Measurements from ENCODE around the gene MAGEA11. TPM values are rescaled to one million over a fixed set of nuclear protein-coding genes. Genes with fewer than 3 reads are reported as not detected.
"Not testable (repeated sequence)": the region's sequence is repeated elsewhere in the genome, so short reads cannot be mapped to it uniquely, and the experiment has no call there.

The MAGEA11 gene, protein sequence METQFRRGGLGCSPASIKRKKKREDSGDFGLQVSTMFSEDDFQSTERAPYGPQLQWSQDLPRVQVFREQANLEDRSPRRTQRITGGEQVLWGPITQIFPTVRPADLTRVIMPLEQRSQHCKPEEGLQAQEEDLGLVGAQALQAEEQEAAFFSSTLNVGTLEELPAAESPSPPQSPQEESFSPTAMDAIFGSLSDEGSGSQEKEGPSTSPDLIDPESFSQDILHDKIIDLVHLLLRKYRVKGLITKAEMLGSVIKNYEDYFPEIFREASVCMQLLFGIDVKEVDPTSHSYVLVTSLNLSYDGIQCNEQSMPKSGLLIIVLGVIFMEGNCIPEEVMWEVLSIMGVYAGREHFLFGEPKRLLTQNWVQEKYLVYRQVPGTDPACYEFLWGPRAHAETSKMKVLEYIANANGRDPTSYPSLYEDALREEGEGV
- total RNA-seq, result under 1 TPM in 2 of 4 donors, not detected in 2; 0.30 to 0.44 TPM

- Histone ChIP-seq H3K36me3 (no peaks in the 10 kb centered on the region), H3K9me3 (no peaks in the 10 kb centered on the region), H3K4me1 (no peaks in the 10 kb centered on the region), H3K27me3 (no peaks in the 10 kb centered on the region), H3K4me3 (no peak within 1 kb of the TSS), H3K27ac (no peak within 1 kb of the TSS)
- 75% methylated on average over 2 of the region's 29 CpGs; no CpG with 5 or more reads in 1 of the 2 donors for WGBS, 2 donors
- TF ChIP-seq, protein P1, sequence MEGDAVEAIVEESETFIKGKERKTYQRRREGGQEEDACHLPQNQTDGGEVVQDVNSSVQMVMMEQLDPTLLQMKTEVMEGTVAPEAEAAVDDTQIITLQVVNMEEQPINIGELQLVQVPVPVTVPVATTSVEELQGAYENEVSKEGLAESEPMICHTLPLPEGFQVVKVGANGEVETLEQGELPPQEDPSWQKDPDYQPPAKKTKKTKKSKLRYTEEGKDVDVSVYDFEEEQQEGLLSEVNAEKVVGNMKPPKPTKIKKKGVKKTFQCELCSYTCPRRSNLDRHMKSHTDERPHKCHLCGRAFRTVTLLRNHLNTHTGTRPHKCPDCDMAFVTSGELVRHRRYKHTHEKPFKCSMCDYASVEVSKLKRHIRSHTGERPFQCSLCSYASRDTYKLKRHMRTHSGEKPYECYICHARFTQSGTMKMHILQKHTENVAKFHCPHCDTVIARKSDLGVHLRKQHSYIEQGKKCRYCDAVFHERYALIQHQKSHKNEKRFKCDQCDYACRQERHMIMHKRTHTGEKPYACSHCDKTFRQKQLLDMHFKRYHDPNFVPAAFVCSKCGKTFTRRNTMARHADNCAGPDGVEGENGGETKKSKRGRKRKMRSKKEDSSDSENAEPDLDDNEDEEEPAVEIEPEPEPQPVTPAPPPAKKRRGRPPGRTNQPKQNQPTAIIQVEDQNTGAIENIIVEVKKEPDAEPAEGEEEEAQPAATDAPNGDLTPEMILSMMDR (IDR thresholded peaks at IDR 0.05), result no peak
- TF ChIP-seq POLR2A (IDR thresholded peaks at IDR 0.05), result no peak
- no peak for DNase-seq
- intact Hi-C loops (cut with DNase I), result no loop called here
Measured at GRCh38 chrX:149711545-149712236, at the start of gene MAGEA11. MAGEA11 (plus strand) TSS chrX:149712060; CDS start chrX:149713160, 1,100 bp downstream.

GRCh38 chrX:149675088-149675487, 36.8 kb upstream of the MAGEA11 start:
- DNase-seq; intact Hi-C loops (cut with DNase I); H3K9me3 ChIP-seq; H3K36me3 ChIP-seq; H3K4me3 ChIP-seq; H3K4me1 ChIP-seq; H3K27ac ChIP-seq; H3K27me3 ChIP-seq: not testable (repeated sequence)
- WGBS, 2 donors, result no CpG with 5 or more reads among the region's 3 CpGs

- DNase-seq; H3K36me3 ChIP-seq; intact Hi-C loops (cut with DNase I); H3K27me3 ChIP-seq; H3K4me3 ChIP-seq; H3K27ac ChIP-seq; H3K9me3 ChIP-seq; H3K4me1 ChIP-seq: not testable (repeated sequence)
- WGBS, 2 donors, result 76% methylated on average over 4 of the region's 8 CpGs; no CpG with 5 or more reads in 1 of the 2 donors
Measured at GRCh38 chrX:149675554-149675953, 36.3 kb upstream of the MAGEA11 start.

DNA sequence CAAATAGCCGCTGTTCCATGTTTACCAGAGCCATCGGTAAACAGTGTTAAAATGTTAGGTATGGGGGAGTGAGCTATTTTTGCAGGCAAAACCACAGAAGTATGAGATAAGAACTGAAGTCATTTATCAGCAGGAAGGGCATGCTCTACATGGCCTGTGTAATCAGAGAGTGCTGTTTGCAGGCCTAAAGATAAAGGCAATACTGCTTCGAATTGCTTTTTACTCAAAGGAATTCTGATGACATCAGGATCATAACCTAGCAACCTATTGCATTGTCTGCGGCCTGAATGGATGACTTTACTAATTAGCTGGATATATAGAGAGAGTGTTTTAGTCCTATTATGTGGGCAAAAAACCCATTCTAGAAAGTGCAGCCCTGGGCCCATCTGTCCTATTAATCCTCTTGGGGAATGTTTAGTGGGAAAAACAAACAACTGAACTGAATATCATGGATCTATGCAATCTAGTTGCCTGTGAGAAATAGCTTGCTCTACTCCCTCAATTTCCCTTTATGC, 32.6 kb upstream of the MAGEA11 start:
- H3K4me1 ChIP-seq; H3K9me3 ChIP-seq; H3K27me3 ChIP-seq; H3K27ac ChIP-seq; H3K36me3 ChIP-seq; DNase-seq; intact Hi-C loops (cut with DNase I); H3K4me3 ChIP-seq: not testable (repeated sequence)
- 66% methylated on average over 2 of the region's 4 CpGs; no CpG with 5 or more reads in 1 of the 2 donors for WGBS, 2 donors

- WGBS, 2 donors, result 79 to 84% methylated on average over 2 of the region's 2 CpGs
- TF ChIP-seq, protein P1 (IDR thresholded peaks at IDR 0.05), result no peak
- TF ChIP-seq POLR2A (IDR thresholded peaks at IDR 0.05), result no peak
- DNase-seq, result no peak
- no peaks in the 10 kb centered on the region for H3K36me3 ChIP-seq
- H3K27ac ChIP-seq, result no peak overlapping the region
- no peak overlapping the region for H3K4me3 ChIP-seq
- no peaks in the 10 kb centered on the region for H3K9me3 ChIP-seq
- H3K27me3 ChIP-seq, result no peaks in the 10 kb centered on the region
- no peaks in the 10 kb centered on the region for H3K4me1 ChIP-seq
- intact Hi-C loops (cut with DNase I), result no loop called here
Measured at GRCh38 chrX:149681182-149681581, 30.7 kb upstream of the MAGEA11 start.

GRCh38 chrX:149682031-149682430, 29.8 kb upstream of the MAGEA11 start:
- Histone ChIP-seq H3K9me3 (no peaks in the 10 kb centered on the region), H3K27ac (no peak overlapping the region), H3K4me1 (no peaks in the 10 kb centered on the region), H3K27me3 (no peaks in the 10 kb centered on the region), H3K36me3 (no peaks in the 10 kb centered on the region), H3K4me3 (no peak overlapping the region)
- no peak for DNase-seq
- intact Hi-C loops (cut with DNase I), result no loop called here
- no peak for TF ChIP-seq POLR2A (IDR thresholded peaks at IDR 0.05)
- TF ChIP-seq, protein P1 (IDR thresholded peaks at IDR 0.05), result no peak
- WGBS, 2 donors, result 64 to 72% methylated on average over 3 of the region's 3 CpGs

Data from esophagus squamous epithelium (tissue), 5 donors.